ENCODE results near the gene TMEM51.

DNA sequence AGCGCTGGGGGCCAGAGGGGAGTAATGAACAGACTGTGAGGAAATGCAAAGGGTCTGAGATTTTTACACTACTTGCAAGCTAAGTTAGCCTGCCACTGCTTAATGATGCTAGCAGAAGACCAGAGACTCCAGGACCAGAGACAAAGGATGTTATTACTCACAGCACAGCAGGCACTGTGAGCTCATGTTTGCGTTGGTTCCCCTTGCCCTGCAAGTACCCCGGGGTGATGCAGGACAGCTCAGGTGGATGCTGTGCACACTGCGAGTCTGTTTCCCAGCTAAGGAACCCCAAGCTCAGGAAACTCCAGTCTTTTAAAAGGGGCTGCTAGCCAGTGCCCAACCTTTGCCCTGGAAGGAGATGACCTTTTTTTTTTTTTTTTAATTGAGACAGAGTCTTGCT, 94.7 kb downstream of the TMEM51 start:
- no peak for TF ChIP-seq EZH2 (IDR thresholded peaks at IDR 0.05; ENCODE audit: borderline replicate concordance, insufficient read depth, low read depth, low read length, poor library complexity, severe bottlenecking)
- TF ChIP-seq, protein P1, sequence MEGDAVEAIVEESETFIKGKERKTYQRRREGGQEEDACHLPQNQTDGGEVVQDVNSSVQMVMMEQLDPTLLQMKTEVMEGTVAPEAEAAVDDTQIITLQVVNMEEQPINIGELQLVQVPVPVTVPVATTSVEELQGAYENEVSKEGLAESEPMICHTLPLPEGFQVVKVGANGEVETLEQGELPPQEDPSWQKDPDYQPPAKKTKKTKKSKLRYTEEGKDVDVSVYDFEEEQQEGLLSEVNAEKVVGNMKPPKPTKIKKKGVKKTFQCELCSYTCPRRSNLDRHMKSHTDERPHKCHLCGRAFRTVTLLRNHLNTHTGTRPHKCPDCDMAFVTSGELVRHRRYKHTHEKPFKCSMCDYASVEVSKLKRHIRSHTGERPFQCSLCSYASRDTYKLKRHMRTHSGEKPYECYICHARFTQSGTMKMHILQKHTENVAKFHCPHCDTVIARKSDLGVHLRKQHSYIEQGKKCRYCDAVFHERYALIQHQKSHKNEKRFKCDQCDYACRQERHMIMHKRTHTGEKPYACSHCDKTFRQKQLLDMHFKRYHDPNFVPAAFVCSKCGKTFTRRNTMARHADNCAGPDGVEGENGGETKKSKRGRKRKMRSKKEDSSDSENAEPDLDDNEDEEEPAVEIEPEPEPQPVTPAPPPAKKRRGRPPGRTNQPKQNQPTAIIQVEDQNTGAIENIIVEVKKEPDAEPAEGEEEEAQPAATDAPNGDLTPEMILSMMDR (IDR thresholded peaks at IDR 0.05) = no peak
